WERI-Rb-1 (cell line): ENCODE data around the gene SLCO1B1.

ENCODE experiments used
- DNase-seq: peaks from one replicate; pipeline ENCODE4 v3.0.0-alpha.2; 2020
- H3K27ac ChIP-seq: fragments of 250-450 bp; sonication (Bioruptor Pico); 2 replicates; pipeline ENCODE4 v1.5.1; 2020; ENCODE audit warnings: mild to moderate bottlenecking, moderate library complexity
- H3K27me3 ChIP-seq: fragments of 250-450 bp; sonication (Bioruptor Pico); 2 replicates; pipeline ENCODE4 v1.5.1; 2021; ENCODE audit warnings: mild to moderate bottlenecking, low read depth, moderate library complexity; ENCODE audit not compliant: insufficient read depth, severe bottlenecking
- H3K36me3 ChIP-seq: fragments of 250-450 bp; sonication (Bioruptor Pico); 2 replicates; pipeline ENCODE4 v1.5.1; 2020; ENCODE audit warnings: mild to moderate bottlenecking, moderate library complexity
- H3K4me3 ChIP-seq: 2 replicates; pipeline ENCODE4 v1.5.1; 2011; ENCODE audit warnings: low read depth, mild to moderate bottlenecking, control low read depth, low read length
- H3K9me3 ChIP-seq: fragments of 250-450 bp; sonication (Bioruptor Pico); 2 replicates; pipeline ENCODE4 v1.5.1; 2021; ENCODE audit warnings: mild to moderate bottlenecking, moderate library complexity; ENCODE audit not compliant: severe bottlenecking
- CTCF ChIP-seq: IDR thresholded peaks from 2 replicates; pipeline ENCODE4 v1.5.1; 2011; ENCODE audit warnings: low read depth, mild to moderate bottlenecking, control low read depth, inconsistent platforms, low read length

The SLCO1B1 gene

GRCh38 chr12:21264232-21264631 is 133.2 kb downstream of the SLCO1B1 start:
- Histone ChIP-seq H3K27me3 (no peaks in the 10 kb centered on the region), H3K9me3 (no peaks in the 10 kb centered on the region), H3K4me3 (no peak overlapping the region), H3K27ac (no peak overlapping the region), H3K36me3 (no peaks in the 10 kb centered on the region)
- DNase-seq: no peak
- no peak for TF ChIP-seq CTCF

GRCh38 chr12:21265932-21266331 is 134.9 kb downstream of the SLCO1B1 start:
- no peaks in the 10 kb centered on the region for H3K9me3 ChIP-seq
- TF ChIP-seq CTCF: no peak
- no peak overlapping the region for H3K27ac ChIP-seq
- H3K27me3 ChIP-seq: no peaks in the 10 kb centered on the region
- no peaks in the 10 kb centered on the region for H3K36me3 ChIP-seq
- H3K4me3 ChIP-seq: no peak overlapping the region
- no peak for DNase-seq

- no peaks in the 10 kb centered on the region for H3K36me3 ChIP-seq
- no peak for DNase-seq
- H3K9me3 ChIP-seq: no peaks in the 10 kb centered on the region
- no peaks in the 10 kb centered on the region for H3K27me3 ChIP-seq
- H3K27ac ChIP-seq: no peak overlapping the region
- no peak overlapping the region for H3K4me3 ChIP-seq
- no peak for TF ChIP-seq CTCF
These were observed 145.8 kb downstream of the SLCO1B1 start for GRCh38 chr12:21276826-21277225.
